Brain microvascular endothelial cell (primary cell): Measurements from ENCODE around the gene SLC44A1.
"Not testable (repeated sequence)": the region's sequence is repeated elsewhere in the genome, so short reads cannot be mapped to it uniquely, and the experiment has no call there.

Experiments
- DNase-seq: peaks from one replicate; pipeline ENCODE4 v3.0.0-alpha.2; 2020
- H3K27ac ChIP-seq: fragments of 250-450 bp; sonication (Bioruptor Pico); 2 replicates; pipeline ENCODE4 v1.5.1; 2020; ENCODE audit warnings: mild to moderate bottlenecking, moderate library complexity
- H3K27me3 ChIP-seq: fragments of 250-450 bp; sonication (Bioruptor Pico); replicated peaks from 2 replicates; pipeline ENCODE4 v1.5.1; 2020; ENCODE audit warnings: mild to moderate bottlenecking
- H3K36me3 ChIP-seq: fragments of 250-450 bp; sonication (Bioruptor Pico); replicated peaks from 2 replicates; pipeline ENCODE4 v1.5.1; 2020; ENCODE audit warnings: mild to moderate bottlenecking
- H3K4me3 ChIP-seq: 2 replicates; pipeline ENCODE4 v1.5.1; 2011; ENCODE audit warnings: low read depth, mild to moderate bottlenecking, control low read depth, low read length, moderate library complexity
- in situ Hi-C: cut with HindIII; loops from 2 replicates; pipeline ENCODE4 v1.10.0; 2017; ENCODE audit warnings: low sequenced_read_pairs, low pct_ligation_motif_present
- TF ChIP-seq, protein P1 (sequence below): IDR thresholded peaks from 2 replicates; pipeline ENCODE4 v1.5.1; 2011; ENCODE audit warnings: low read depth, mild to moderate bottlenecking, moderate library complexity, low read length, control low read depth, inconsistent platforms; ENCODE audit errors: missing control alignments

SLC44A1 gene

DNA sequence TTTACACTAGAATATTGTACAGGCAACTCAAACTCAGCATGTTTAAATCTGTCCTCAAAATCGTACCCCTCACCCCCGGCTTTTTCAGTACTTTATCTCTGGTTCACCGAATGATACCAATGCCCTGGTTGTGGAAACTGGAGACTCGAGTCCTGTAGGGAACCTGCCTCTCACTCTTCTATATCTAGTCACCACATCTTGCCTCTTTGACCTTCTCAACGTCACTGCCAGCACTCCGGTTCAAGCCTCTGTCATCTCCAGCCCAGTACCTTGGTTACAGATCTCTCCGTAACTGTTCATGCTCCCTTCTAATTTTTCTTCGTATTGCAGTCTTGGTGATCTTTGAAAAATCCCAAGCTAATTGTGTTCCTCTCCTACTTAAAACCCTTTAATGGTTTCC lies 6.7 kb downstream of the SLC44A1 start:
- Histone ChIP-seq H3K4me3 (no peak overlapping the region), H3K27me3 (no peaks in the 10 kb centered on the region), H3K36me3 (no peaks in the 10 kb centered on the region), H3K27ac (no peak overlapping the region)
- in situ Hi-C loops = no loop called here
- no peak for DNase-seq
- TF ChIP-seq, protein P1, sequence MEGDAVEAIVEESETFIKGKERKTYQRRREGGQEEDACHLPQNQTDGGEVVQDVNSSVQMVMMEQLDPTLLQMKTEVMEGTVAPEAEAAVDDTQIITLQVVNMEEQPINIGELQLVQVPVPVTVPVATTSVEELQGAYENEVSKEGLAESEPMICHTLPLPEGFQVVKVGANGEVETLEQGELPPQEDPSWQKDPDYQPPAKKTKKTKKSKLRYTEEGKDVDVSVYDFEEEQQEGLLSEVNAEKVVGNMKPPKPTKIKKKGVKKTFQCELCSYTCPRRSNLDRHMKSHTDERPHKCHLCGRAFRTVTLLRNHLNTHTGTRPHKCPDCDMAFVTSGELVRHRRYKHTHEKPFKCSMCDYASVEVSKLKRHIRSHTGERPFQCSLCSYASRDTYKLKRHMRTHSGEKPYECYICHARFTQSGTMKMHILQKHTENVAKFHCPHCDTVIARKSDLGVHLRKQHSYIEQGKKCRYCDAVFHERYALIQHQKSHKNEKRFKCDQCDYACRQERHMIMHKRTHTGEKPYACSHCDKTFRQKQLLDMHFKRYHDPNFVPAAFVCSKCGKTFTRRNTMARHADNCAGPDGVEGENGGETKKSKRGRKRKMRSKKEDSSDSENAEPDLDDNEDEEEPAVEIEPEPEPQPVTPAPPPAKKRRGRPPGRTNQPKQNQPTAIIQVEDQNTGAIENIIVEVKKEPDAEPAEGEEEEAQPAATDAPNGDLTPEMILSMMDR = no peak

DNA sequence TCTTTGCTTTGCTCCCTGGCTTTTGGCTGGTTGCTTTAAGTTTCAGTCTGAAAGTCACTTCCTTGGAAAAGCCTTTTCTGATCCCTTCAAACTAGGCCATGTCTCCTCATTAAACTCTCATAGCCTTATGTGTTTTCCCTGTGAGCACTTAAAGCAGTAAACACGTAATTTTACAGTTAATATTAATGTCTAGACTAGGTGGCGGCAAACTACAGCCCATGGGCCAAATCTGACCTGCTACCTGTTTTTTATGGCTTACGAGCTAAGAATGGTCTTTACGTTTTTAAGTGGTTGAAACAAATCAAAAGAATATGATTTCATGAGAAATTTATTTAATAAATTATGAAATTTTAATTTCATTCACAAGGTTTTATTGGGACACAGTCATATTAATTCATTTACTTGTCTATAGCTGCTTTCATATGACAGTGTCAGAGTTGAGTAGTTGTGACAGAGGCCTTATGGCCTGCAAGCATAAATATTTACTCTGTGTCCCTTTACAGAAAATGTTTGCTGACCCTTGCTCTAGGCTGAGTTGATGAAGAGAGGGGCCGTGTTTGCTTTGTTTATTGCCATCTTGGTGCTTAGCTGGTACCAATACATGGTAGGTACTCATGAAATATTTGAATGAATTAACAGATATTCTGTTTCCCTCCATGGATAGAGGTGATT lies 7.4 kb downstream of the SLC44A1 start:
- Histone ChIP-seq H3K27me3 (no peaks in the 10 kb centered on the region), H3K36me3 (no peaks in the 10 kb centered on the region), H3K4me3 (no peak overlapping the region), H3K27ac (no peak overlapping the region)
- TF ChIP-seq, protein P1 = no peak
- in situ Hi-C loops = no loop called here
- DNase-seq = no peak

DNA sequence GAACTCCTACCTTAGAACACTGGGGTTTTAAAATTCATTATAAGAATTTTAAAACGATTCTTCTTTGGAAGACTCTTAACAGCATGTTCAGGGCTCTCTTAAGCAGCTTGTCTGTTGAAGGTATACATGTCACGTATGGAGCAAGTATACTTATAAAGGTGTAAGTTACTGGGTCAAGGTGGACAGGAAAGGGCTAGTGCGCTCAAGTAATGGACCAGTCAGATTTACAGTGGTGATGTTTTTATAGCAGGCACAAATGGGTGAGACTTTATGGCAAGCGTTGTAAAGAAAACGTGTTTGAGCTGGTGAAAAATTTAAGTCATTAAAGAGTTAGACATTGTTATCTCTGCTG lies 7.9 kb downstream of the SLC44A1 start:
- no peaks in the 10 kb centered on the region for H3K36me3 ChIP-seq
- in situ Hi-C loops = no loop called here
- no peak for DNase-seq
- no peaks in the 10 kb centered on the region for H3K27me3 ChIP-seq
- no peak overlapping the region for H3K27ac ChIP-seq
- no peak overlapping the region for H3K4me3 ChIP-seq
- TF ChIP-seq, protein P1 = no peak

DNA sequence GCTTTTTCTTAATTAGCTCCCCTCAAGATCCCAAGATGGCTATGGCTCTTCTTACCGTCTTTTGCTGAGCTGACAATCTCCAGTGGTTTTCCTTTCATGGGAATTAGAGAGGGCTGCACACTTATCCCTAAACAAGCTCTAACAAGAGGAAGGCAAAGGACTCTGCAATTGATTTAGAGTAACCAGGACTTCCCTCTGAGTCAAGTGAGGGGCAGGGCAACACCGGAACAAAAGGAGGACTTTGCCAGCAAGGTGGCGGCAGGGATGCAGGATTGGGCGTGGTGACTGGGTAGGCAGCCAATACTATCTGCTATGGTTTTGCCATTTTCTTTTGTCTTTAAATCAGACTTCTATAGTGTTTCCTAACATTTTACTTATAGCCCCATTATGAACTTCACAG lies 9.8 kb downstream of the SLC44A1 start:
- Histone ChIP-seq H3K36me3 (no peaks in the 10 kb centered on the region), H3K4me3 (no peak overlapping the region), H3K27me3 (no peaks in the 10 kb centered on the region), H3K27ac (no peak overlapping the region)
- in situ Hi-C loops = no loop called here
- TF ChIP-seq, protein P1 = no peak
- DNase-seq = no peak

DNA sequence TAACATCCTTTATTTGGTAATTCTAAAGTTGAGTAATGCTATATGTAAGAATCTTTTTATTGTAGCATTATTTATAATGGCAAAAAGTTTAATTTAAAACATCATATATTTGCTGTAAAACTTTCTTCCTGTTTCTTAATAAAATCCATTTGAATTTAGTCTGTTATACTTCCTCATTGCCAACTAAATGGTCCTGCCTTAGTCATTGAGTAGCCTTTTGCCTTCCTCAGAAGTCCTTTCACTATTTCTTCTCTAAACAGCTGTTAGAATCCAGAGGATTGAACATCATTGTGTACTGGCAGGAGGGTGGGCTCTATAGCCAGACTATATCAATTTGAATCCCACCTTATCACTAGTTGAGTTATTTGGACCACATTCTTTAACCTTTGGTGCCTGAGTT lies 11.0 kb downstream of the SLC44A1 start:
- Histone ChIP-seq H3K4me3 (no peak overlapping the region), H3K27ac (no peak overlapping the region), H3K36me3 (no peaks in the 10 kb centered on the region), H3K27me3 (no peaks in the 10 kb centered on the region)
- in situ Hi-C loops = no loop called here
- TF ChIP-seq, protein P1 = no peak
- no peak for DNase-seq

DNA sequence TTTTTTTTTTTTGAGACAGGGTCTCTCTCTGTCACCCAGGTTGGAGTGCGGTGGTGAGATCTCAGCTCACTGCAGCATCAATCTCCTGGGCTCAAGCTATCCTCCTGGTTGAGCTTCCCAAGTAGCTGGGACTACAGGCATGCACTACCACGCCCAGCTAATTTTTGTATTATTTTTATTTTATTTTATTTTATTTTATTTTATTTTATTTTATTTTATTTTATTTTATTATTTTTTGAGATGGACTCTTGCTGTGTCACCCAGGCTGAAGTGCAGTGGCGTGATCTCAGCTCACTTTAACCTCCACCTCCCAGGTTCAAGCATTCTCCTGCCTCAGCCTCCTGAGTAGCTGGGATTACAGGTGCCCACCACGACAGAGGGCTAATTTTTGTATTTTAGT lies 12.1 kb downstream of the SLC44A1 start:
- in situ Hi-C loops, H3K36me3 ChIP-seq, H3K27ac ChIP-seq, DNase-seq, H3K4me3 ChIP-seq, H3K27me3 ChIP-seq: not testable (repeated sequence)
